Measurements from ENCODE around the gene KRT80. TPM values are rescaled to one million over a fixed set of nuclear protein-coding genes. Genes with fewer than 3 reads are reported as not detected.

The KRT80 gene
- total RNA-seq, 1 experiment from 2014 or later: 51.5 TPM

DNA sequence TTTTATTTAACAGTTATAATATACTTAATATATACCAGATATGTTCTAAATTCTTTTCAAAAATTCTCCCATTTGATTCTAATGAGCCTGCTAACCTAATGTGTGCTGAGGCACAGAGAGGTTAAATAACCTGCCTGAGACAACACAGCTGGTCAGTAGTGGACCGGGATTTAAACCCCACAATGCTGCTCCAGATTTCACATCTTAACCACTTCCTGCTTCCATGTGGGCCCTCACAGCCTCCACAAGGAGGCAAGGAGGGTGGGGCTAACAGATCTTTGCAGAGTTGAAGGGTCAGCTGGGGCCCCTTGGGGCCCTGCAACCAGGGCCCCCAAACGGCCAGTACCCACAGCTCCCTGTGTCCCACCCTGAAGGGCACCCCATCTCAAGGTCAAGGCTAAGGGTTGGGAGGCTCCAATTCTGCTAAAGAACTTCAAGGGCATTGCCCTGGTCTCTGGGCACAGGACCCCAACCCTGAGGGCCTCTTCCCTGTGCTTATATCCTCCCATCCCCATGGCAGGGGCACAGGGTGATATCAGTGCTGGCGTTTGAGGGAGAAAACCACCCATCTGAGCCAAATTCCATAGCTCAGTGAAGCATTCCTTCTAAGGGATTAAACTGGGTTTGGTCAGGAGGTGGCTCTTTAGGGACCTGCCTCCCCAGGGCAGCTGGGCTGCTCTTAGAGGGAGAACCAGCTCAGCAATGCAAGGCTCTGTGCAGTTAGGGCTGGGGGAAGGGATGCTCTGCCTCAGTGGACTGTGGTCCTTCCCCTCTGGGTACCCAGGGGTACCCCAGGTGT lies 2.2 kb downstream of the KRT80 start:
- H3K9me3 ChIP-seq (ENCODE audit: control insufficient read depth, insufficient read depth, low read depth, low read length): no peaks in the 10 kb centered on the region
- no peak for TF ChIP-seq TCF7L2 (IDR thresholded peaks at IDR 0.05; ENCODE audit: low read depth, low read length)
- no peak for TF ChIP-seq CTCF (IDR thresholded peaks at IDR 0.05)
- H3K4me1 ChIP-seq (ENCODE audit: control insufficient read depth, insufficient read depth, low read length): peaks cover 96% of the 10 kb centered on the region
- CTCF ChIA-PET: interaction anchor here (0.5 to 1.1 kb wide), 3 partner anchors 22 to 690 kb away, joined by 3 to 8 read pairs (median 5); no protein-coding TSS in a partner anchor
- H3K27ac ChIP-seq (ENCODE audit: low read length): peak overlapping the region; percentile 95
- intact Hi-C loops (cut with micrococcal nuclease; ENCODE audit: unreplicated experiment) (no loop called here), in situ Hi-C loops (cut with HindIII; ENCODE audit: low pct_unique_long_range_greater_than_20kb, low sequenced_read_pairs) (no loop called here)
- DNase-seq (ENCODE audit: low read depth, low spot score) (no peak), ATAC-seq (no peak)
- H3K27me3 ChIP-seq (ENCODE audit: control insufficient read depth, insufficient read depth, low read length): no peaks in the 10 kb centered on the region
- H3K4me3 ChIP-seq (ENCODE audit: low read depth in 2 of 2, low read length in 2 of 2): peak overlapping the region; percentile 30 to 67; a peak in 3 of 4 replicates
- H3K36me3 ChIP-seq (ENCODE audit: control insufficient read depth, insufficient read depth, low read length): no peaks in the 10 kb centered on the region
- POLR2A ChIA-PET: no interaction called here
- BruUV-seq (replicated peaks): no TSS peak

GRCh38 chr12:52188658-52189057 lies 3.2 kb downstream of the KRT80 start:
- no TSS peak for BruUV-seq (replicated peaks)
- ChIA-PET POLR2A (no interaction called here), CTCF (interaction anchor here (0.7 kb wide), 1 partner anchor 95 kb away, joined by 5 read pairs; no protein-coding TSS in a partner anchor)
- in situ Hi-C loops (cut with HindIII; ENCODE audit: low pct_unique_long_range_greater_than_20kb, low sequenced_read_pairs): no loop called here
- no peaks in the 10 kb centered on the region for H3K36me3 ChIP-seq (ENCODE audit: control insufficient read depth, insufficient read depth, low read length)
- intact Hi-C loops (cut with micrococcal nuclease; ENCODE audit: unreplicated experiment): no loop called here
- H3K27me3 ChIP-seq (ENCODE audit: control insufficient read depth, insufficient read depth, low read length): no peaks in the 10 kb centered on the region
- TF ChIP-seq CTCF (IDR thresholded peaks at IDR 0.05) (no peak), REST (IDR thresholded peaks at IDR 0.05; ENCODE audit: insufficient read depth in 1 of 2, low read depth in 2 of 2, low read length in 1 of 2) (no peak), POLR2AphosphoS5 (IDR thresholded peaks at IDR 0.05; ENCODE audit: low read depth, low read length) (no peak), SIN3A (IDR thresholded peaks at IDR 0.05; ENCODE audit: borderline replicate concordance, insufficient read depth, low read depth, low read length) (no peak), TCF7L2 (IDR thresholded peaks at IDR 0.05; ENCODE audit: low read depth, low read length) (no peak)
- peaks cover 96% of the 10 kb centered on the region for H3K4me1 ChIP-seq (ENCODE audit: control insufficient read depth, insufficient read depth, low read length)
- ATAC-seq: no peak
- H3K9me3 ChIP-seq (ENCODE audit: control insufficient read depth, insufficient read depth, low read depth, low read length): no peaks in the 10 kb centered on the region
- H3K4me3 ChIP-seq (ENCODE audit: low read depth in 2 of 2, low read length in 2 of 2): peak overlapping the region in 1 of 2 experiments; percentile 67; a peak in 2 of 4 replicates
- no peak for DNase-seq (ENCODE audit: low read depth, low spot score)
- peak overlapping the region; percentile 95 for H3K27ac ChIP-seq (ENCODE audit: low read length)

All from Panc1 (cell line).